IPS-15b (cell line): ENCODE data around the gene PRPF8.
A peak's percentile ranks its signal among the peaks of the same experiment; 100 is the strongest.

Experiments used
- H3K27me3 ChIP-seq: one replicate; pipeline ENCODE4 v1.6.1; 2013; ENCODE audit warnings: low read length; ENCODE audit not compliant: control insufficient read depth, insufficient read depth
- H3K36me3 ChIP-seq: one replicate; pipeline ENCODE4 v1.6.1; 2013; ENCODE audit warnings: low read length; ENCODE audit not compliant: control insufficient read depth, insufficient read depth
- H3K4me1 ChIP-seq: one replicate; pipeline ENCODE4 v1.6.1; 2013; ENCODE audit warnings: mild to moderate bottlenecking, low read length; ENCODE audit not compliant: control insufficient read depth, insufficient read depth
- H3K4me3 ChIP-seq: one replicate; pipeline ENCODE4 v1.5.1; 2013; ENCODE audit warnings: low read depth, low read length
- H3K9ac ChIP-seq: one replicate; pipeline ENCODE4 v1.6.1; 2013; ENCODE audit warnings: low read depth, mild to moderate bottlenecking, low read length
- H3K9me3 ChIP-seq: one replicate; pipeline ENCODE4 v1.6.1; 2013; ENCODE audit warnings: mild to moderate bottlenecking, low read length; ENCODE audit not compliant: control insufficient read depth, insufficient read depth

PRPF8 gene

DNA sequence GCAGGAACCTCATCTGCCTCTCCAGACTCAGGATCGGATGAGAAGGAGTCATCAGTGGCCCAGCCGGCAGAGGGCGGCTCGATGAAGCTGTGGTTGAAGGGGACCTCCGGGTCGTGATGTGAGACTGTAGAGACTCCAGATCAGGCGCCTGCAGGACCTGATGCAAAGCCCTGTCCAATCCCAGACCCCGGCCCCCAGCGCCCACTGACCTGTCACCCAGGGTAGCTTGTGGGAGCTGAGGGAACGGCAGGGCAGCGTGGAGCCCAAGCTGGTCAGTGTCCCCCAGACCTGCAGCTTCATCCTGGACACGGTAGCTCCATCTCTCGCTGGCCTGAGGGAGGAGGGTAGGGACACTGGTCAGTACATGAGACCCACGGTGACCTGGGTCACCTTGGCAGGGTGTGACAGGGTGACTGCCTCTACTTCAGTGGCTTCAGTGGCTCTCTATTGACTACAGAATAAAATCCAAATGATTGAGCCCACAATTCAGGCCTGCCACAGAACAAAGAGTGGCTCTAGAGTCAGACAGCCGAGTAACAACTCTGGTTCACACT lies 47.9 kb downstream of the PRPF8 start:
- Histone ChIP-seq H3K9ac (no peak overlapping the region), H3K36me3 (no peaks in the 10 kb centered on the region), H3K9me3 (no peaks in the 10 kb centered on the region), H3K27me3 (no peaks in the 10 kb centered on the region), H3K4me3 (no peak overlapping the region), H3K4me1 (no peaks in the 10 kb centered on the region)

DNA sequence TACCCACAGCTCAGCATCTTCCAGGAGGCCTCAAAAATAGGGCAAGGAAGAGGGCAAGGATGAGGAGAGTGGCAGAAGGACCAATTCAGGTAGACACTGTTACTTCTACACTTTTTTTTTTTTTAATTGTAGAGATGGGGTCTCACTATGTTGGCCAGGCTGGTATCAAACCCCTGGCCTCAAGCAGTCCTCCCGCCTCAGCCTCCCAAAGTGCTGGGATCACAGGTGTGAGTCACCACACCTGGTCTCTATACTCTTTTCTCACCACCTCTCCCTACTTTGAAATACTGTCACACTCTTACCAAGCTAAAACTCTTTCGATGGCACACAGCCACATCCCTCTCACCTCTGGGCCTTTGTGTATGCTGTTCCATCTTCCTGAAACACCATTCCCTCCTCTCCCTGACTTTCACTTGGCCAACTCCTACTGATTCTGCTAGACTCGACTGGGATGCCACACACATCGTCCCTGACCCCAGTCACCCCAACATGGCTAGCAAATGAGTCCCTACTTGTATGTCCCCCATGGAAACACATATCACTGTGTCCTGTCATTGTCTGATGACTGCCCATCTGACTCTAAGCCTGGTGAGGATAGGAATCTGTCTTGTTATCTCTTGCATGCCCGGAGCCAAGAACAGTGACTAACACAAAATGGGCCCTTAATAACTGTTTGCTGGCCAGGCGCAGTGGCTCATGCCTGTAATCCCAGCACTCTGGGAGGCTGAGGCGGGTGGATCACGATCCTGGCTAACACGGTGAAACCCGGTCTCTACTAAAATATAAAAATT lies 48.8 kb downstream of the PRPF8 start:
- H3K9me3 ChIP-seq = no peaks in the 10 kb centered on the region
- H3K36me3 ChIP-seq = no peaks in the 10 kb centered on the region
- no peaks in the 10 kb centered on the region for H3K27me3 ChIP-seq

DNA sequence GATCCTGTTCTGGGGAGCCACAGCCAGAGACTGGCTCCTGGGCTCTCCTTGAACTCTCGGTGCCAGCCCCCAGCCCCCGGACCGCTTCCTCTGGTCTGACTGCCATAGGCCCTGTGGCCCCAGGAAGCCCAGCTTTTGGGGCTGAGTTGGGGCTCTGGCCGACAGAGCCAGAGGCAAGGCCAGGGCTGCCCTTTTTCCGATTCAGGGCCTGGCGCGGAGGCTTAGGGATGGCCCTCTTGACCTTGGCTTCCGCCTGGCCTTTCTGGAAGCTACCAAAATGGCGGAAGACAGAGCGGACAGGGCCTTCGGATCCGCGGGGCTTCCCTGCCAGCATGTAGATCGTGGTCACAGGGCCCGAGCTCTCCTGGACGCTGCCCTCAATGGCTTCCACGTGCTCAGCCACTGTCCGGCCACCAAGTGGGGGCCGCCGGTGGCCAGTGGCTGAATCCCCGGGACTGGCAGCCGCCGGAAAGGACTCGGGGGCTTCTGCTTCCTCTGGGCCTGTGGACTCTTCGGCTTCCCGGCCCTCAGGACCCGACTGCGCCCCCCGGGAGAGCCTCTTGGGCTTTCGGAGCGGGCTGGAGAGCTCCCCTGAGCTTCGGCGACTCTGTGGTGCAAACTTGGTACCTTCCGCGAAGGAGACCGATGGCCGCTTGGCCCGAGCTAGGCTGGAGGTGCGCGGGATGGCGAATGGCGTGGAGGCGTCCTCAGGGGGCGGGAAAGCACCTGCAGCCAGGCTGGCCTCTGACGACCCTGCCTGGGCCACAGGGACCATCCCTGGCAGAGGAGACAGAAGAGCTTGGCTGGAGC lies 49.6 kb downstream of the PRPF8 start:
- Histone ChIP-seq H3K36me3 (no peaks in the 10 kb centered on the region), H3K4me1 (no peaks in the 10 kb centered on the region), H3K9ac (no peak overlapping the region), H3K4me3 (no peak overlapping the region), H3K27me3 (no peaks in the 10 kb centered on the region), H3K9me3 (no peaks in the 10 kb centered on the region)

More for the DNA sequence above, 48.8 kb downstream of the PRPF8 start:
- no peaks in the 10 kb centered on the region for H3K4me1 ChIP-seq
- H3K9ac ChIP-seq = no peak overlapping the region
- no peak overlapping the region for H3K4me3 ChIP-seq

DNA sequence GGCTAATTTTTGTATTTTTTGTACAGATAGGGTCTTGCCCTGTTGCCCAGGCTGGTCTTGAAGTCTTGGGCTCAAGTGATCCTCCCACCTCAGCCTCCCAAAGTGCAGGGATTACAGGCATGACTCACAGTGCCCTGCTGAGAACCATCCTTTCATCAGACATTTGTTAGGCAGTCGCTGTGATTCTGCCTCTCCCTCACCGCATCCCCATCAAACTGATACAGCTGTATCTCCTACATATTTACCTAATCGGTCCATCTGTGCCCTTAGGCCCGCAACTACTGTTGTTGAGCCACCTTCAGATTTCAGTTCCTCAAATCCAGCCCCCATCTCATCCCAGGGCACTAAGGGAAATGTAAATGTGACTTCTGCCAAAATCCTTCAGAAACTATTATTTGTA lies 54.0 kb downstream of the PRPF8 start:
- Histone ChIP-seq H3K4me3 (no peak overlapping the region), H3K4me1 (no peaks in the 10 kb centered on the region), H3K9me3 (no peaks in the 10 kb centered on the region), H3K9ac (no peak overlapping the region), H3K36me3 (no peaks in the 10 kb centered on the region), H3K27me3 (peaks cover 2% of the 10 kb centered on the region)

DNA sequence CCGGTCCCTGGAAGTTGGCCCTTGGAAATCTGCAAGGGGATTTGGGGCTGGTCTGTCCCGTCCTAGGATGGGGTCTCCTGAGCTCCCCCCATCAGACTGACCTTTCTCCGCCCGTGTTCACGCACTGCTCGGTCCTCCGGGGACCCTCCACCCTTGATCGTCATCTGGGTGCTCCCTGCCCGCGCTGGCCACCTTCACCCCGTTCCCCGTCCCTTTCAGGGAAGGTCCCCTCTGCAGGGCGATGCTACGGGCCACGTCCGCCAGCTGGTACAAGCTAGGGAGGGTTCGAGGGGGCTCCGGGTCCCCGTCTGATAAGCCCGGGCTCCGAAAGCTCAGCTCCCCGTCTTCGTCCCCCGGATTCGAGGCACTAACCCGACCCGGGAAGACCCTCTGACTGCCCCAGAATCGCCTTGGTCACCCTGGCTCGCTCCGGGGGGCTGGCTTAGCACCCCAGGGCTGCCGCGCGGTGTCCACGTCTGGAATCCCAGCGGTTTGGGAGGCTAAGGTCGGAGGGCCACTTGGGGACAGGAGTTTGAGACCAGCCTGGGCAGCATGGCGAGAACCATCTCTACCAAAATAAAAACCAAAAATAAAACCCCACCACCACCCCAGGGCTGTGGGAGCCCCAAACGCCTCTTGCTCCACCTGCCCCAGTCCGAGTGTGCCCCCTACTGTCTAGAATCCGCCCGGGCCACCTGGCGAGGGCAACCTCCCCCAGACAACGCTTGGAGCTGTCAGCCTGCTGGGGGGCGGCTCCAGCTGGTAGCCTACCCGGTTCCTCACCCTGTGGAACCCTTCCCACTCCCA lies 55.0 kb downstream of the PRPF8 start:
- H3K9ac ChIP-seq = peak overlapping the region; percentile 65
- peaks cover 2% of the 10 kb centered on the region for H3K27me3 ChIP-seq
- H3K4me1 ChIP-seq = no peaks in the 10 kb centered on the region

DNA sequence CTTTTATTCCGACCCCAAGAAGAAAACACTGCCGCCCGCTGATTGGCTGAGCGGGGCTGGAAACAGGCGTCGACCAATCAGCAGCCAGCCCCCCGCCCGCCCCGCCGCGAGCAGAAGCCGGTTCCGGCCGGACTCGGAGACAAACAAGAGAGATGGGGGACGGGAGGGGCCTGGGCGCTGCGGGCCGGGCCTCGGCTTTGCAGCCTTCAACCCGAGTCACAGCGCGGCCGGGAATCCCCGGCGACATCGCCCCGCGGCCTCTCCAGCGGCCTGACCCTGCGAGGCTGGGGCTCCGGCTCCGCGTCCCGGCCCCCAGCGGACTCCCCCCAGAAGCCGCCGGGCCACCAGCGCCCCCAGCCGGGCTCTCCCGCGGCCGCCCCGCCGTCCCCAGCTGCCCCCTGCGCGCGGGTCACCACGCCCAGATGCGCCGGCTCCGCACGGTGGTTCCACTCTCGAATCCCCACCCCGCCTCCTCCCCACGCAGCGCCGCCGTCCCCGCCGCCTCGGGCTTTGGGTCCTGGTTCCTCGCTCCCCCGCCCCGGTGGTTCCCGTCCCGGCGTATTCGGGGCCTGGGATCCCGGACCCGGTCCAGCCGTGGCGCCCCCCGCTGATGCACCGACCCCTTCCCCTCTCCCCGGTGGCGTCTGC lies 55.7 kb downstream of the PRPF8 start:
- Histone ChIP-seq H3K4me1 (no peaks in the 10 kb centered on the region), H3K36me3 (no peaks in the 10 kb centered on the region), H3K4me3 (peak overlapping the region; percentile 85), H3K9ac (peak overlapping the region; percentile 65), H3K27me3 (peaks cover 2% of the 10 kb centered on the region), H3K9me3 (no peaks in the 10 kb centered on the region)

More for the DNA sequence above, 55.0 kb downstream of the PRPF8 start:
- no peaks in the 10 kb centered on the region for H3K9me3 ChIP-seq
- H3K4me3 ChIP-seq = peak overlapping the region; percentile 85
- no peaks in the 10 kb centered on the region for H3K36me3 ChIP-seq

DNA sequence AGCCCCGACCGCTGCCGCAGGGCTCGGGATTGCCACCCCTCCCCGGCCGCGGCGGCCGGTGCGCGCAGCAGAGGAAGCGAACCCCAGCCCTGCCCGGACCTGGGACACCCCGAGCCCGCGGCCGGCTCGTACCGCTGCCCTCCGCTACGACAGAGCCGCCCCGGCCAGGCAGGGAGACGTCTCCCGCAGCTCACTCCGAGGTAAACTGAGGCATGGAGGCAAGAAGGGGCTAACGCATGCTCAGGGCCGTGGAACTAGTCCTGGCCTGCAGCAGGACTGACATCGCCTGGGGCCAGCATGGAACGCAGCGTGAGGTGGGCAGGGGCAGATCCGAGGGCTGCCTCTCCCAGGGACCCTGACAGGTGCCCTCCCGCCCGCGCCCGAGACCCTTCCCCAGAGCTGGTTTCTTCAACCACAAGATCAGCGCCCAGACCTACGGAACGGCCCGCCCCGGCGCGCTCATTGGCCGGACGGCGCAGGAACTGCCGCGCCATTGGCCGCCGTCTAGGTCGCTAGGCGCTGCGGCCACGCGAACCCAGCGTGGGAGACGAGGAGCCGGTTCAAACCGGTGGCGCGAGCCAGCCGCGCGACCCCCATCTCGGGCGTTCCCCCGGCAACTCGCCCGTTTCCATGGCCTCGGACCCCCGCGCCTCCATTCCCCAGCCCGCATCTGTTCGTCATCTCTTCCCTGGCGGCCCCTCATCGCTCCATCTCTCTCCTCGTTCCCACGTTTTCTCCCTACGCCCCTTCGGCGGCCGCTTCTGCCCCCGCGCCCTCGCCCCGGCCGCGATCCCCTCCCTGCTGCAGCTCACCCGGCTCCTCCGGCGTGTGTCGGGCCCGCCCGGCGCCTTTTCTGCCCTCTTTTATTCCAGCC lies 56.4 kb downstream of the PRPF8 start, which contains the start of gene SLC43A2:
Gene SLC43A2 (minus strand): TSS at position 853 of the 874 bp plus-strand sequence. CDS start 960 bp downstream, outside the sequence.
- H3K9ac ChIP-seq = peak within 1 kb of the TSS; percentile 65

DNA sequence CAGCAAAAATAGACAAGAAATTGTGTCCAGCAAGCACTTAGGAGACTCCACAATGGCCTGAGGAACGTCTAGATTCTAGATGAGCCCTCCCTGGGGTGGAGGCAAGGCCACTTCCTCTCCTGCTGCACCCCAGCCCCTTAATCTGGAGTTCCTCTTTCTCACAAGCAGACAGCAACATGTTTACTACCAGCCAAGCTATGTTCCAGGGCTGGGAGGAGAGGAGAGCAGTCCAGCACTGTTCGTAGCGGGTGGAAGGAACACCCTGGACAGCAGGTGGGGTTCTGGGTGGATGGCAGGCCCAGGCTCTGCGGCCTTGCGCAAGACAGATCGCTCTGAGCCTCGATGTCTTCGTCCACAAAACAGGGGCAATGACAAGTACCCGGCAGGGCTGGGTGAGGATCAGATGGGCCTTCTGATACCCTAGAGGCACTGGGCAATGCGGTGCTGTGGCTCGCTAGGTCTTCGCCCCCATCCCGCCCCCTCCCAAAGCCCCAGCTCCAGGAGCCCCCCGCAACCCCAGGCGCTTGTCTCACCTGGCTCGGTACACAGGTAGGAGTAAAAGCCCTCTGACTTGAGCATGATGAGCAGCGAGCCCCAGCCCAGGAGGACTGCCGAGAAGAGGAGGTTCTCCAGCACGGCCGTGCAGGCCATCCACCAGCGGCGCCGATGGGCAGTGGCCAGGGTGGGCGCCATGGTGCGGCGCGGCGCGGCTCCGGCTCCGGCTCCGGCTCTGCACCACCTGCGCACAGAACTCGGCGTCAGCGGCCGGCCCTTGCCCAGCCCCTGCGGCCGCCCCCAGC lies 57.3 kb downstream of the PRPF8 start:
- peak overlapping the region; percentile 85 for H3K4me3 ChIP-seq
- H3K36me3 ChIP-seq = no peaks in the 10 kb centered on the region
- no peak overlapping the region for H3K9ac ChIP-seq
- H3K27me3 ChIP-seq = peaks cover 2% of the 10 kb centered on the region
- no peaks in the 10 kb centered on the region for H3K4me1 ChIP-seq
- no peaks in the 10 kb centered on the region for H3K9me3 ChIP-seq

More for the DNA sequence above, 56.4 kb downstream of the PRPF8 start, which contains the start of gene SLC43A2:
- no peaks in the 10 kb centered on the region for H3K9me3 ChIP-seq
- peak within 1 kb of the TSS; percentile 85 for H3K4me3 ChIP-seq
- H3K27me3 ChIP-seq = peaks cover 2% of the 10 kb centered on the region
- H3K36me3 ChIP-seq = no peaks in the 10 kb centered on the region
- no peaks in the 10 kb centered on the region for H3K4me1 ChIP-seq

DNA sequence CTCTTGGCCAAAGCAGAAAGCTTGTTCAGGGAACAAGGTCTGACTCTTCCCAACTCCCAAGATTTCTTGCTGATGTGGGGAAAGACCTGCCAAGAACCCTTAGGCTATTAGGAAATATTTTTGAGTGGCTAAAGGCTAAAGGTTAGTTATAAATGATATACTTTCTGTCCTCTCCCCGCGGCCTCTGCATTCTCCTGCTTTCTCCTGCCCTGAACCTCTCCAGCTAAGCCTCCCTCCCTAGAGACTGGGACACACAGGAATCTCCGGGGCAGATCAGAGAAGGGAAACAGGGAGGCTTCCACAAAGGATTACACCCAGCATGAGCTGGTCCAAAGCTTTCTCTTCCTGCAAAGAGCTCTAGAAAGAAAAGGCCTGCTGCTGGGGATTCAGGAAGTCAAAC lies 58.3 kb downstream of the PRPF8 start:
- H3K4me1 ChIP-seq = no peaks in the 10 kb centered on the region
- no peaks in the 10 kb centered on the region for H3K36me3 ChIP-seq
- H3K4me3 ChIP-seq = no peak overlapping the region
- H3K27me3 ChIP-seq = peaks cover 2% of the 10 kb centered on the region
- no peak overlapping the region for H3K9ac ChIP-seq
- H3K9me3 ChIP-seq = no peaks in the 10 kb centered on the region

DNA sequence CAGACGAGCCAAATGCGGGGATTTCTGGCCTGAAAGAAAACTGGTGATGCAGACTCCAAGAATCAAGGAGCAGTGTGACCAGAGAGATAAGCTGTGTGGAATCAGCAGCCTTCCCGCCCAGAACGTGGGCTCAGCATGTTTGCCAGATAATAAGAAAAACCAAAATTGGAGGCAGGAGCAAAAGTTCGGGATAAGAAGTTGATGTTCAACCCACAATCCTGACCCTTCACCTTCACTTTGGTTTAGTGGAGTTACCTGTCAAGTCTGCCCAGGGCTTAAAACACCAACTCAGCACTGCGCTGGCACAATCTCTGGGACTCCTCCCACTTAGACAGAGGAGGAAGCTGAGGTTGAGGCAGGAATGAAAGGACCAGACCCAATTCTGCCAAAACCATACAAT lies 59.1 kb downstream of the PRPF8 start:
- Histone ChIP-seq H3K4me3 (no peak overlapping the region), H3K36me3 (no peaks in the 10 kb centered on the region), H3K9ac (no peak overlapping the region), H3K4me1 (no peaks in the 10 kb centered on the region), H3K9me3 (no peaks in the 10 kb centered on the region), H3K27me3 (peaks cover 2% of the 10 kb centered on the region)
